ENCODE results near the gene GPR150.

GRCh38 chr5:95646569-95647431 is 26.9 kb downstream of the GPR150 start, which contains the start of gene RFESD:
- TF ChIP-seq EZH2 (IDR thresholded peaks at IDR 0.05; ENCODE audit: insufficient read depth, low read length) = no peak
- TF ChIP-seq, protein P1, sequence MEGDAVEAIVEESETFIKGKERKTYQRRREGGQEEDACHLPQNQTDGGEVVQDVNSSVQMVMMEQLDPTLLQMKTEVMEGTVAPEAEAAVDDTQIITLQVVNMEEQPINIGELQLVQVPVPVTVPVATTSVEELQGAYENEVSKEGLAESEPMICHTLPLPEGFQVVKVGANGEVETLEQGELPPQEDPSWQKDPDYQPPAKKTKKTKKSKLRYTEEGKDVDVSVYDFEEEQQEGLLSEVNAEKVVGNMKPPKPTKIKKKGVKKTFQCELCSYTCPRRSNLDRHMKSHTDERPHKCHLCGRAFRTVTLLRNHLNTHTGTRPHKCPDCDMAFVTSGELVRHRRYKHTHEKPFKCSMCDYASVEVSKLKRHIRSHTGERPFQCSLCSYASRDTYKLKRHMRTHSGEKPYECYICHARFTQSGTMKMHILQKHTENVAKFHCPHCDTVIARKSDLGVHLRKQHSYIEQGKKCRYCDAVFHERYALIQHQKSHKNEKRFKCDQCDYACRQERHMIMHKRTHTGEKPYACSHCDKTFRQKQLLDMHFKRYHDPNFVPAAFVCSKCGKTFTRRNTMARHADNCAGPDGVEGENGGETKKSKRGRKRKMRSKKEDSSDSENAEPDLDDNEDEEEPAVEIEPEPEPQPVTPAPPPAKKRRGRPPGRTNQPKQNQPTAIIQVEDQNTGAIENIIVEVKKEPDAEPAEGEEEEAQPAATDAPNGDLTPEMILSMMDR (IDR thresholded peaks at IDR 0.05; ENCODE audit: insufficient read depth, low read depth, low read length) = no peak

All from astrocyte (in vitro differentiated cells and primary cell).